Islet of Langerhans (tissue), 1 donor: ENCODE measurements around the gene KLHL21.
"Not testable (repeated sequence)": the region's sequence is repeated elsewhere in the genome, so short reads cannot be mapped to it uniquely, and the experiment has no call there.

Experiments
- FAIRE-seq: peaks from one replicate; lab custom pipeline; 2011; peaks lifted over from hg19 to GRCh38; lab: Jason Lieb, UNC

Gene KLHL21

GRCh38 chr1:6582370-6582769 lies 20.3 kb downstream of the KLHL21 start:
- no peak for FAIRE-seq

- no peak for FAIRE-seq
These were observed 20.9 kb downstream of the KLHL21 start for GRCh38 chr1:6581561-6582305.

DNA sequence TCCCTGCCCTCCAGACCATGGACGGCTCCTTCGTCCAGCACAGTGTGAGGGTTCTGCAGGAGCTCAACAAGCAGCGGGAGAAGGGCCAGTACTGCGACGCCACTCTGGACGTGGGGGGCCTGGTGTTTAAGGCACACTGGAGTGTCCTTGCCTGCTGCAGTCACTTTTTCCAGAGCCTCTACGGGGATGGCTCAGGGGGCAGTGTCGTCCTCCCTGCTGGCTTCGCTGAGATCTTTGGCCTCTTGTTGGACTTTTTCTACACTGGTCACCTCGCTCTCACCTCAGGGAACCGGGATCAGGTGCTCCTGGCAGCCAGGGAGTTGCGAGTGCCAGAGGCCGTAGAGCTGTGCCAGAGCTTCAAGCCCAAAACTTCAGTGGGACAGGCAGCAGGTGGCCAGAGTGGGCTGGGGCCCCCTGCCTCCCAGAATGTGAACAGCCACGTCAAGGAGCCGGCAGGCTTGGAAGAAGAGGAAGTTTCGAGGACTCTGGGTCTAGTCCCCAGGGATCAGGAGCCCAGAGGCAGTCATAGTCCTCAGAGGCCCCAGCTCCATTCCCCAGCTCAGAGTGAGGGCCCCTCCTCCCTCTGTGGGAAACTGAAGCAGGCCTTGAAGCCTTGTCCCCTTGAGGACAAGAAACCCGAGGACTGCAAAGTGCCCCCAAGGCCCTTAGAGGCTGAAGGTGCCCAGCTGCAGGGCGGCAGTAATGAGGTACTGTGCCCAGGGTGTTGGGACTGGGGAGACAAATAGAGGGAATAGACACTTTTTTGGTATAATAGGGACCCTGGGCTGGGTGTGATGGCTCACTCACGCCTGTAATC lies 21.9 kb downstream of the KLHL21 start:
- no peak for FAIRE-seq

GRCh38 chr1:6580119-6580592 lies 22.5 kb downstream of the KLHL21 start:
- no peak for FAIRE-seq

- peak; percentile 94 for FAIRE-seq
These were observed 23.1 kb downstream of the KLHL21 start, which contains the start of gene ZBTB48 for GRCh38 chr1:6579374-6580118. ZBTB48 (plus strand) TSS chr1:6579994; CDS start chr1:6580610, 616 bp downstream.

- FAIRE-seq, result no peak
These were observed 23.9 kb downstream of the KLHL21 start for GRCh38 chr1:6578624-6579373.

GRCh38 chr1:6577831-6578525 lies 24.7 kb downstream of the KLHL21 start:
- FAIRE-seq, result no peak

DNA sequence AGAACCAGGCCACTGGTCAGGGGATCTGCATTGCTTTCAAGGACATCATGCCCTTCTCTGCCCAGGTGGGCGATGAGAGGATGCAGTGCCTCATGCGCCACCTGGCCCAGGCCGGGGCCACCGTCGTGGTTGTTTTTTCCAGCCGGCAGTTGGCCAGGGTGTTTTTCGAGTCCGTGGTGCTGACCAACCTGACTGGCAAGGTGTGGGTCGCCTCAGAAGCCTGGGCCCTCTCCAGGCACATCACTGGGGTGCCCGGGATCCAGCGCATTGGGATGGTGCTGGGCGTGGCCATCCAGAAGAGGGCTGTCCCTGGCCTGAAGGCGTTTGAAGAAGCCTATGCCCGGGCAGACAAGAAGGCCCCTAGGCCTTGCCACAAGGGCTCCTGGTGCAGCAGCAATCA lies 27.9 kb downstream of the KLHL21 start:
- FAIRE-seq, result no peak

DNA sequence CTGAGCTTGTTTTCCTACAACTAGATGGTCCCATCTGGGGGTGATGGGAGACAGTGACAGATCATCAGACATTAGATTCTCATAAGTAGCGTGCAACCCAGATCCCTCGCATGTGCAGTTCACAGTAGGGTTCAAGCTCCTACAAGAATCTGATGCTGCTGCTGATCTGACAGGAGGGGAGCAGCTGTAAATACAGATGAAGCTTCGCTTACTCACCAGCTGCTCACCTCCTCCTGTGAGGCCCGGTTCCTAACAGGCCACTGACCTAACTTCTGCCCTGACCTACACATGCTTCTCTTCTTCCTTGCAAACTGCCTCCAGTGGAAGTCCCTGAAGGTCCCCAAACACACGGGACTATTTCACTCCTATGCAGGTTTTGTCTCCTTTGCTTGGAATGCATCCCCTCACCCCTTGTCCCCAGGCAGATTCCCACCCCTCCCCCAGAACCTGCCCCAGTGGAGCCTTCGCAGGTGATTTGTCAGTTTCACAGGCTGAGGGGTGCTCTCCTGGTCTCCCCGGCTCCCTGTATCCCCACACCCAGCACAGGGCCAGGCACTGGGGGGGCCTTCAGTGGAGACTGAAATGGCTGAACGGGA lies 28.5 kb downstream of the KLHL21 start:
- FAIRE-seq, result no peak

DNA sequence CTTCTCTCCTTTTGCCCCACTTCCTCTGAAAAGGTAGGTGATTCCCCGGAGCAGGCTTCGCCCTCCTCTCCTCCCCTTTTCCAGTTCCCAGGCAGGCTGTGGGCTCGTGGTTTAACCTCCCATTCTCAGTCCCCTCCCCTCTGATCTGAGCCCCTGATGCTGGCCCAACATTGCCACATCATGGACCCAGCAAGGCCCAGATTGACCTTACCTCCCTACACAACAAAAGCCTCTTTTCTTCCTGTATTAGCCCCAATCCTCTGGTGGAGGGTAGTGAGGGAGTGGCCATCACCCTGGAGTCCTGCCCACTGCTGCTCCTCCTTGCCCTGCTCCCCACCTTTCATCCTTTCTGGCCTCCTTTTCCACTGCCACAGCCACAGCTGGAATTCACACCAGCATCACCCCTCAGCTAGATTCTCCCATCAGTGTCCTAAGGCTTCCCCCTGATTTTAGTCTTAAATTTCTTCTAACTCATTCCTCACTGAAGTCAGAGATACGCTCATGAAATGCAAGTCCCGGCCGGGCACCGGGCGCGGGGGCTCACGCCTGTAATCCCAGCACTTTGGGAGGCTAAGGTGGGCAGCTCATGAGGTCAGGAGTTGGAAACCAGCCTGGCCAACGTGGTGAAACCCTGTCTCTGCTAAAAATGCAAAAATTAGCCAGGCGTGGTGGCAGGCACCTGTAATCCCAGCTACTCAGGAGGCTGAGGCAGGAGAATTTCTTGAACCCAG lies 29.9 kb downstream of the KLHL21 start:
- no peak for FAIRE-seq

GRCh38 chr1:6570987-6571386 lies 31.7 kb downstream of the KLHL21 start:
- no peak for FAIRE-seq

GRCh38 chr1:6570100-6570499 lies 32.6 kb downstream of the KLHL21 start:
- no peak for FAIRE-seq

GRCh38 chr1:6569033-6569432 lies 33.6 kb downstream of the KLHL21 start:
- FAIRE-seq, result no peak

GRCh38 chr1:6560267-6560666 lies 42.4 kb downstream of the KLHL21 start:
- no peak for FAIRE-seq

DNA sequence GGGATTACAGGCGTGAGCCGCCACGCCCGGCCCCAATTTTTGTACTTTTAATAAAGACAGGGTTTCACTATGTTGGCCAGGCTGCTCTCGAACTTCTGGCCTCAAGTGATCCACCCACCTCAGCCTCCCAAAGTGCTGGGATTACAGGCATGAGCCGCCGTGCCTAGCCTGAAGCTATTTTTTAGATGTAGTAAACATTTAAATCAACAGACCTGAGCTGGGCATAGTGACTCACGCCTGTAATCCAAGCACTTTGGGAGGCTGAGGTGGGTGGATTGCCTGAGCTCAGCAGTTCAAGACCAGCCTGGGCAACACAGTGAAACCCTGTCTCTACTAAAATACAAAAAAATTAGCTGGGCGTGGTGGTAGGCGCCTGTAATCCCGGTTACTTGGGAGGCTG lies 43.5 kb downstream of the KLHL21 start:
- not testable (repeated sequence) for FAIRE-seq

DNA sequence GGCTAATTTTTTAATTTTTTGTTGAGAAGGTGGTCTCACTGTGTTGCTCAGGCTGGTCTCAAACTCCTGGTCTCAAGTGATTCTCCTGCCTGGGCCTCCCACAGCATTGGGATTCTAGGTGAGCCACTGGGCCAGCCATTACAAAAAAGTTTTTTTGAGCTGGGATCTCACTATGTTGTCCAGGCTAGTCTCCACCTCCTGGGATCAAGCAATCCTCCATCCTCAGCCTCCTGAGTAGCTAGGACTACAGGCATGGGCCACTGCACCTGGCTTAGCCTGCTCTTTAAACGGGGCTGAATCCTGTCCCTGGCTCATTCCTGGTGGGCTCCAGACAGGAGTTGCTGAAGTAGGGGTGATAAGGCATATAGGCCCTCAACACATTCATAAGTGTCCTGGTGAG lies 45.1 kb downstream of the KLHL21 start:
- FAIRE-seq, result no peak

- FAIRE-seq, result no peak
These were observed 47.5 kb downstream of the KLHL21 start, which contains the start of gene TAS1R1 for GRCh38 chr1:6554907-6555778. TAS1R1 (plus strand) TSS chr1:6555307; CDS start chr1:6555374, 67 bp downstream.

- no peak for FAIRE-seq
These were observed 48.4 kb downstream of the KLHL21 start, which contains the start of gene NOL9 for GRCh38 chr1:6554031-6554906. NOL9 (minus strand) TSS chr1:6554513; CDS start chr1:6554502, 11 bp downstream.
